ENCODE measurements around the gene AKAP13. TPM values are rescaled to one million over a fixed set of nuclear protein-coding genes. Genes with fewer than 3 reads are reported as not detected.

The AKAP13 gene
- total RNA-seq, 1 experiment from 2014 or later = 47.3 TPM

- H3K36me3 Mint-ChIP-seq (ENCODE audit: insufficient read depth in 1 of 3, low read depth in 3 of 3) = peaks cover 22 to 42% (median 36%) of the 10 kb centered on the region in 3 experiments; a peak in 6 of 7 replicates
- Histone ChIP-seq H3K14ac (ENCODE audit: insufficient read depth, low read length) (no peak overlapping the region), H3K4me2 (ENCODE audit: insufficient read depth, insufficient read length, low read length) (no peak overlapping the region), H3K79me1 (ENCODE audit: insufficient read depth, low read depth, low read length, poor library complexity, severe bottlenecking) (no peaks in the 10 kb centered on the region), H3K23ac (ENCODE audit: insufficient read length, low read depth, low read length) (no peak overlapping the region), H3K9me3 (ENCODE audit: control insufficient read depth, low read depth, low read length) (no peaks in the 10 kb centered on the region), H4K20me1 (ENCODE audit: control insufficient read depth, insufficient read depth, insufficient read length) (no peaks in the 10 kb centered on the region), H3K79me2 (ENCODE audit: insufficient read depth, low read length) (no peaks in the 10 kb centered on the region), H2BK120ac (ENCODE audit: low read depth, low read length, poor library complexity, severe bottlenecking) (no peak overlapping the region), H2AK5ac (ENCODE audit: insufficient read length, low read length) (no peak overlapping the region), H2BK15ac (ENCODE audit: low read depth, low read length) (no peak overlapping the region), H3K9ac (ENCODE audit: extremely low read depth, insufficient read length, low read length) (no peak overlapping the region), H3K18ac (ENCODE audit: insufficient read length, low read depth, low read length) (no peak overlapping the region), H4K8ac (replicated peaks; ENCODE audit: insufficient read length, low read depth, low read length) (no peak overlapping the region), H3K27me3 (ENCODE audit: insufficient read depth, low read length) (no peaks in the 10 kb centered on the region), H2AFZ (ENCODE audit: low read length) (no peak overlapping the region), H2BK12ac (ENCODE audit: insufficient read length, low read depth, low read length) (no peak overlapping the region), H4K91ac (ENCODE audit: insufficient read length, low read depth, low read length) (no peak overlapping the region), H3K4me1 (ENCODE audit: insufficient read depth, low read length) (no peaks in the 10 kb centered on the region), H3K4ac (ENCODE audit: low read depth, low read length) (no peak overlapping the region), H3T11ph (ENCODE audit: low read length) (no peak overlapping the region), H2BK20ac (ENCODE audit: low read depth, low read length, poor library complexity, severe bottlenecking) (no peak overlapping the region), H3K23me2 (ENCODE audit: insufficient read length, low read depth, low read length, poor library complexity, severe bottlenecking) (no peaks in the 10 kb centered on the region), H3K56ac (ENCODE audit: insufficient read length, low read depth, low read length) (no peak overlapping the region), H4K5ac (ENCODE audit: insufficient read length, low read depth, low read length) (no peak overlapping the region), H2BK5ac (ENCODE audit: insufficient read length, low read length) (no peak overlapping the region), H3K27ac (ENCODE audit: insufficient read length, low read depth, low read length) (no peak overlapping the region)
- H3K27me3 Mint-ChIP-seq (ENCODE audit: low read depth) = no peaks in the 10 kb centered on the region
- TF ChIP-seq CTCF (conservative IDR thresholded peaks at IDR 0.05) = no peak
- peak overlapping the region in 1 of 3 experiments; percentile 80; a peak in 1 of 7 replicates for H3K27ac Mint-ChIP-seq
- no peaks in the 10 kb centered on the region for H3K9me3 Mint-ChIP-seq
- no CpG with 5 or more reads among the region's 10 CpGs for WGBS (ENCODE audit: extremely low coverage, insufficient read length, low lambda C conversion rate)
- no peak for DNase-seq
- no peak overlapping the region for H3K4me3 Mint-ChIP-seq
- peaks cover 4 to 15% of the 10 kb centered on the region in 2 experiments; a peak in 3 of 4 replicates for H3K4me1 Mint-ChIP-seq
Measured at GRCh38 chr15:85582131-85583079, 202.0 kb downstream of the AKAP13 start.
